SU-DHL-6 (cell line): ENCODE measurements around the gene COL13A1.

Experiments
- H2AFZ ChIP-seq: fragments of 200-600 bp; sonication (generic); 2 replicates; pipeline ENCODE4 v1.6.1; 2014; ENCODE audit warnings: low read depth, mild to moderate bottlenecking, moderate library complexity, mixed read lengths, antibody characterized with exemption, low read length; ENCODE audit not compliant: severe bottlenecking
- H3F3A ChIP-seq: fragments of 200-600 bp; shearing (Covaris generic); 2 replicates; pipeline ENCODE4 v1.6.0; 2016; ENCODE audit warnings: antibody characterized with exemption, mild to moderate bottlenecking; ENCODE audit not compliant: insufficient read depth
- H3K27ac ChIP-seq: fragments of 200-600 bp; sonication (generic); 2 replicates; pipeline ENCODE4 v1.5.1; 2016; ENCODE audit warnings: low read depth, mild to moderate bottlenecking, low read length, moderate library complexity, mixed read lengths
- H3K27me3 ChIP-seq: fragments of 200-600 bp; sonication (generic), shearing (Covaris generic); 2 replicates; pipeline ENCODE4 v1.6.0; 2014; ENCODE audit warnings: mild to moderate bottlenecking, low read length
- H3K36me3 ChIP-seq: fragments of 200-600 bp; sonication (generic); 2 replicates; pipeline ENCODE4 v1.6.1; 2014; ENCODE audit warnings: mild to moderate bottlenecking, low read length, mixed read lengths
- H3K4me2 ChIP-seq: fragments of 300-600, 200-600 bp; shearing (Covaris generic), sonication (generic); 2 replicates; pipeline ENCODE4 v1.6.0; 2014; ENCODE audit warnings: low read length, low read depth, mild to moderate bottlenecking; ENCODE audit not compliant: poor library complexity, severe bottlenecking
- H3K4me3 ChIP-seq: fragments of 200-600 bp; sonication (generic); 2 replicates; pipeline ENCODE4 v1.5.1; 2014; ENCODE audit warnings: antibody characterized with exemption, low read length, mild to moderate bottlenecking, mixed read lengths; ENCODE audit not compliant: insufficient read depth, poor library complexity, severe bottlenecking
- H3K79me2 ChIP-seq: fragments of 200-600 bp; sonication (generic); 2 replicates; pipeline ENCODE4 v1.6.1; 2014; ENCODE audit warnings: mild to moderate bottlenecking, low read length, moderate library complexity; ENCODE audit not compliant: insufficient read depth
- H3K9ac ChIP-seq: fragments of 200-600 bp; sonication (generic); 2 replicates; pipeline ENCODE4 v1.7.0; 2014; ENCODE audit warnings: mild to moderate bottlenecking, low read length
- H3K9me2 ChIP-seq: fragments of 200-600 bp; sonication (generic); replicated peaks from 2 replicates; pipeline ENCODE4 v1.6.1; 2014; ENCODE audit warnings: low read length; ENCODE audit not compliant: insufficient read depth
- H3K9me3 ChIP-seq: fragments of 200-600 bp; sonication (generic); 2 replicates; pipeline ENCODE4 v1.6.1; 2014; ENCODE audit warnings: low read length, mixed read lengths; ENCODE audit not compliant: insufficient read depth
- H4K20me1 ChIP-seq: fragments of 200-600 bp; sonication (generic); 2 replicates; pipeline ENCODE4 v1.6.1; 2014; ENCODE audit warnings: low read depth, mild to moderate bottlenecking, antibody characterized with exemption, low read length, moderate library complexity, mixed read lengths
- CTCF ChIP-seq: fragments of 200-600 bp; sonication (generic); IDR thresholded peaks from one replicate; pipeline ENCODE4 v1.5.1; 2017; ENCODE audit warnings: antibody characterized with exemption, mild to moderate bottlenecking, low read length, moderate library complexity; ENCODE audit not compliant: insufficient read depth, poor library complexity, severe bottlenecking
- EZH2phosphoT487 ChIP-seq: fragments of 200-600 bp; sonication (generic), shearing (Covaris generic); conservative IDR thresholded peaks from 2 replicates; pipeline ENCODE4 v1.6.1; 2018; ENCODE audit warnings: mild to moderate bottlenecking, antibody characterized with exemption, low read length, moderate library complexity, mixed read lengths

COL13A1 gene

GRCh38 chr10:69825604-69826003 lies 23.9 kb downstream of the COL13A1 start:
- Histone ChIP-seq H3K9me2 (no peaks in the 10 kb centered on the region), H3K9ac (no peak overlapping the region), H3F3A (no peaks in the 10 kb centered on the region), H3K4me3 (no peak overlapping the region), H3K79me2 (no peaks in the 10 kb centered on the region), H3K27me3 (no peaks in the 10 kb centered on the region), H3K27ac (no peak overlapping the region), H3K36me3 (no peaks in the 10 kb centered on the region), H3K9me3 (no peaks in the 10 kb centered on the region), H2AFZ (no peak overlapping the region), H3K4me2 (no peak overlapping the region), H4K20me1 (no peaks in the 10 kb centered on the region)
- no peak for TF ChIP-seq EZH2phosphoT487
- no peak for TF ChIP-seq CTCF

- no peak overlapping the region for H2AFZ ChIP-seq
- H4K20me1 ChIP-seq: no peaks in the 10 kb centered on the region
- no peaks in the 10 kb centered on the region for H3K79me2 ChIP-seq
- no peak overlapping the region for H3K9ac ChIP-seq
- H3K27ac ChIP-seq: no peak overlapping the region
- H3K36me3 ChIP-seq: no peaks in the 10 kb centered on the region
- H3K27me3 ChIP-seq: no peaks in the 10 kb centered on the region
- no peak for TF ChIP-seq EZH2phosphoT487
- TF ChIP-seq CTCF: no peak
- no peak overlapping the region for H3K4me3 ChIP-seq
- H3K9me2 ChIP-seq: no peaks in the 10 kb centered on the region
- H3K4me2 ChIP-seq: no peak overlapping the region
- no peaks in the 10 kb centered on the region for H3F3A ChIP-seq
- H3K9me3 ChIP-seq: no peaks in the 10 kb centered on the region
These were observed 24.4 kb downstream of the COL13A1 start for GRCh38 chr10:69826094-69826493.

- no peak overlapping the region for H3K4me2 ChIP-seq
- no peak overlapping the region for H2AFZ ChIP-seq
- no peaks in the 10 kb centered on the region for H3K79me2 ChIP-seq
- H3K27me3 ChIP-seq: no peaks in the 10 kb centered on the region
- H3F3A ChIP-seq: no peaks in the 10 kb centered on the region
- H3K9me3 ChIP-seq: no peaks in the 10 kb centered on the region
- H3K27ac ChIP-seq: no peak overlapping the region
- H3K36me3 ChIP-seq: no peaks in the 10 kb centered on the region
- no peak overlapping the region for H3K9ac ChIP-seq
- no peak for TF ChIP-seq EZH2phosphoT487
- TF ChIP-seq CTCF: no peak
- H4K20me1 ChIP-seq: no peaks in the 10 kb centered on the region
- H3K9me2 ChIP-seq: no peaks in the 10 kb centered on the region
- no peak overlapping the region for H3K4me3 ChIP-seq
These were observed 25.3 kb downstream of the COL13A1 start for GRCh38 chr10:69826789-69827554.
